GM12878 (cell line): ENCODE results near the gene ZSCAN22. TPM values are rescaled to one million over a fixed set of nuclear protein-coding genes. Genes with fewer than 3 reads are reported as not detected.

Experiments
- BHLHE40 ChIP-seq, 2 experiments: fragments of 450-650 bp in 1 of 2; IDR thresholded peaks; 2 replicates each; pipeline ENCODE4 v1.6.1; 2011 to 2017; ENCODE audit warnings: low read depth in 2 of 2, borderline replicate concordance in 1 of 2, improper control_type of control experiment in 1 of 2, low read length in 1 of 2, mild to moderate bottlenecking in 1 of 2
- CBX3 ChIP-seq: fragments of 200-600 bp; sonication (generic); IDR thresholded peaks from 2 replicates; pipeline ENCODE4 v1.6.1; 2016; ENCODE audit warnings: low read depth, borderline replicate concordance
- CHD1 ChIP-seq: IDR thresholded peaks from 2 replicates; pipeline ENCODE4 v1.6.1; 2012; ENCODE audit warnings: low read depth, low read length, improper control_type of control experiment
- CHD2 ChIP-seq: IDR thresholded peaks from 2 replicates; pipeline ENCODE4 v1.6.1; 2011; ENCODE audit warnings: low read depth, low read length, improper control_type of control experiment, borderline replicate concordance
- CUX1 ChIP-seq: IDR thresholded peaks from 2 replicates; pipeline ENCODE4 v1.6.1; 2012; ENCODE audit warnings: improper control_type of control experiment, low read depth, low read length; ENCODE audit not compliant: insufficient replicate concordance
- MLLT1 ChIP-seq: fragments of 450-650 bp; IDR thresholded peaks from 2 replicates; pipeline ENCODE4 v1.6.1; 2016; ENCODE audit warnings: mild to moderate bottlenecking
- POLR2A ChIP-seq: IDR thresholded peaks from 2 replicates; pipeline ENCODE4 v1.6.1; 2011; ENCODE audit warnings: low read depth, mild to moderate bottlenecking, low read length
- PRDM15 ChIP-seq: fragments of 450-650 bp; formaldehyde crosslinking; IDR thresholded peaks from 2 replicates; pipeline ENCODE4 v1.4.0; 2020; ENCODE audit warnings: mild to moderate bottlenecking, moderate library complexity
- SMAD5 ChIP-seq: IDR thresholded peaks from 2 replicates; pipeline ENCODE4 v1.6.1; 2016; ENCODE audit warnings: antibody characterized with exemption, low read depth
- SREBF2 ChIP-seq: IDR thresholded peaks from 2 replicates; pipeline ENCODE4 v1.6.1; 2012; ENCODE audit warnings: mild to moderate bottlenecking, low read length
- SUPT20H ChIP-seq: IDR thresholded peaks from 2 replicates; pipeline ENCODE4 v1.6.1; 2011; ENCODE audit warnings: low read depth, mild to moderate bottlenecking, low read length, moderate library complexity, borderline replicate concordance; ENCODE audit not compliant: control insufficient read depth
- WRNIP1 ChIP-seq: IDR thresholded peaks from 2 replicates; pipeline ENCODE4 v1.6.1; 2011; ENCODE audit warnings: low read depth, low read length, improper control_type of control experiment, borderline replicate concordance
- ZNF384 ChIP-seq: IDR thresholded peaks from 2 replicates; pipeline ENCODE4 v1.6.1; 2012; ENCODE audit warnings: low read depth, mild to moderate bottlenecking, low read length, improper control_type of control experiment, borderline replicate concordance
- polyA plus RNA-seq, 11 experiments: library from polyadenylated mRNA; depleted of rRNA in 4 of 11; unstranded in 6 of 11; stranded (reverse) in 5 of 11; fragments of >200 nt; fragmentation: Nextera tagmentation in 4 of 11; fragmentation: Illumina TruSeq in 1 of 11; extraction: Ambion mirVana in 4 of 11; extraction: Trizol in 1 of 11; gene quantifications; 1 replicate in 1 of 11; 2 replicates in 10 of 11; pipeline versions ENCODE4 v1.2.1 to v1.2.3, GENCODE V29; 2011 to 2016; ENCODE audit warnings: inconsistent platforms in 2 of 11, missing spikeins in 2 of 11, low read depth in 1 of 11
- total RNA-seq, 4 experiments: library from RNA; depleted of rRNA in 3 of 4; stranded (reverse); fragments of >200 nt in 3 of 4; fragmentation: Illumina TruSeq in 1 of 4; extraction: Trizol in 1 of 4; gene quantifications; 2 replicates each; pipeline versions ENCODE4 v1.2.1 to v1.2.3, GENCODE V29; 2013 to 2021

ZSCAN22 gene
- total and polyA plus RNA-seq, 10 of the 15 experiments (the other 5 are each of a cell fraction or from before 2014, with no cell fraction given): 0.49 to 3.9 (median 2.6) TPM

- TF ChIP-seq SREBF2 (no peak), ZNF384 (no peak), PRDM15 (CRISPR knock-in tag) (no peak), MLLT1 (0 out of 2 replicates have a peak, but pooled peaks have one; percentile 41), BHLHE40 (IDR thresholded peaks at IDR 0.05; ENCODE audit: borderline replicate concordance in 1 of 2, low read depth in 2 of 2, low read length in 1 of 2) (peak; percentile 46 to 75; a peak in 3 of 4 replicates), SMAD5 (no peak), CHD2 (peak; percentile 95), SUPT20H (no peak), WRNIP1 (no peak), CHD1 (no peak), POLR2A (peak; percentile 92), CBX3 (no peak), CUX1 (no peak)
Observed at GRCh38 chr19:58278541-58279041, 48.2 kb upstream of the ZSCAN22 start, which contains the start of gene ZNF8 (continued).
